Left ventricle myocardium inferior (tissue), 1 donor: ENCODE data around the gene E2F6. TPM values are rescaled to one million over a fixed set of nuclear protein-coding genes. Genes with fewer than 3 reads are reported as not detected.

ENCODE experiments used
- DNase-seq: peaks from one replicate; pipeline ENCODE4 v3.0.0-alpha.2; 2020
- H3K27ac ChIP-seq: fragments of 200-600 bp; replicated peaks from 2 replicates; pipeline ENCODE4 v1.8.0; 2021
- H3K27me3 ChIP-seq: fragments of 200-600 bp; 2 replicates; pipeline ENCODE4 v1.8.0; 2021; ENCODE audit warnings: low read depth
- H3K36me3 ChIP-seq: fragments of 200-600 bp; 2 replicates; pipeline ENCODE4 v1.8.0; 2021
- H3K4me1 ChIP-seq: fragments of 200-600 bp; 2 replicates; pipeline ENCODE4 v1.8.0; 2021
- H3K4me3 ChIP-seq: fragments of 200-600 bp; 2 replicates; pipeline ENCODE4 v1.8.0; 2021; ENCODE audit warnings: mild to moderate bottlenecking, moderate library complexity
- H3K9me3 ChIP-seq: fragments of 200-600 bp; replicated peaks from 2 replicates; pipeline ENCODE4 v1.8.0; 2021
- CTCF ChIP-seq: fragments of 200-600 bp; IDR thresholded peaks from 2 replicates; pipeline ENCODE4 v1.8.0; 2021; ENCODE audit warnings: antibody characterized with exemption, mild to moderate bottlenecking, borderline replicate concordance
- intact Hi-C: fragments of 100-400 bp; cut with micrococcal nuclease; formaldehyde crosslinking; loops from one replicate; pipeline ENCODE4 v1.11.0; 2022
- total RNA-seq: library from RNA; stranded (reverse); fragmentation: NEBNext Ultra II Directional; extraction: Animal tissue kit (Norgen Biotek cat#: 25700); gene quantifications from one replicate; pipeline ENCODE4 v1.2.1, GENCODE V29; 2021
- donor health status: DM: no; HTN: yes; CAD: no; lungs with severe emphysema.

Gene E2F6
- total RNA-seq, 1 donor from 2014 or later: 12.8 TPM

GRCh38 chr2:11456251-11456650, 9.7 kb downstream of the E2F6 start:
- DNase-seq: no peak
- H3K4me3 ChIP-seq: no peak overlapping the region
- H3K4me1 ChIP-seq: peaks cover 59% of the 10 kb centered on the region
- TF ChIP-seq CTCF: no peak
- no peaks in the 10 kb centered on the region for H3K9me3 ChIP-seq
- no peaks in the 10 kb centered on the region for H3K27me3 ChIP-seq
- H3K36me3 ChIP-seq: peaks cover 30% of the 10 kb centered on the region
- intact Hi-C loops: no loop called here
- H3K27ac ChIP-seq: no peak overlapping the region

GRCh38 chr2:11454824-11455223, 11.1 kb downstream of the E2F6 start:
- no peak for DNase-seq
- H3K36me3 ChIP-seq: peaks cover 44% of the 10 kb centered on the region
- H3K27me3 ChIP-seq: no peaks in the 10 kb centered on the region
- intact Hi-C loops: no loop called here
- no peak overlapping the region for H3K27ac ChIP-seq
- TF ChIP-seq CTCF: no peak
- no peaks in the 10 kb centered on the region for H3K9me3 ChIP-seq
- H3K4me1 ChIP-seq: peaks cover 46% of the 10 kb centered on the region
- H3K4me3 ChIP-seq: no peak overlapping the region

GRCh38 chr2:11450791-11451190, 15.2 kb downstream of the E2F6 start:
- no peak for DNase-seq
- no peak overlapping the region for H3K4me3 ChIP-seq
- no peaks in the 10 kb centered on the region for H3K27me3 ChIP-seq
- no peak for TF ChIP-seq CTCF
- peaks cover 10% of the 10 kb centered on the region for H3K4me1 ChIP-seq
- no peak overlapping the region for H3K27ac ChIP-seq
- no peaks in the 10 kb centered on the region for H3K9me3 ChIP-seq
- peaks cover 77% of the 10 kb centered on the region for H3K36me3 ChIP-seq
- intact Hi-C loops: no loop called here

GRCh38 chr2:11446733-11447248, 19.2 kb downstream of the E2F6 start:
- intact Hi-C loops: no loop called here
- DNase-seq: no peak
- Histone ChIP-seq H3K27me3 (no peaks in the 10 kb centered on the region), H3K4me3 (no peak overlapping the region), H3K36me3 (peaks cover 83% of the 10 kb centered on the region), H3K4me1 (peaks cover 2% of the 10 kb centered on the region), H3K9me3 (no peaks in the 10 kb centered on the region), H3K27ac (no peak overlapping the region)
- TF ChIP-seq CTCF: peak; percentile 91

- H3K4me1 ChIP-seq: no peaks in the 10 kb centered on the region
- H3K4me3 ChIP-seq: no peak overlapping the region
- intact Hi-C loops: no loop called here
- no peaks in the 10 kb centered on the region for H3K9me3 ChIP-seq
- no peak for DNase-seq
- peaks cover 69% of the 10 kb centered on the region for H3K36me3 ChIP-seq
- no peaks in the 10 kb centered on the region for H3K27me3 ChIP-seq
- TF ChIP-seq CTCF: no peak
- H3K27ac ChIP-seq: no peak overlapping the region
These were observed 21.2 kb downstream of the E2F6 start for GRCh38 chr2:11444737-11445136.
